Activated CD4-positive, alpha-beta T cell treated with anti-CD3 and anti-CD28 coated beads, Interleukin-10, Interleukin-2, amounts not matched to agents 100 ng/mL and 50 ng/mL, durations not matched to agents 16 hours and 8 hours (primary cell): ENCODE measurements around the gene PTPRJ.
A peak's percentile ranks its signal among the peaks of the same experiment; 100 is the strongest.
"Not testable (repeated sequence)": the region's sequence is repeated elsewhere in the genome, so short reads cannot be mapped to it uniquely, and the experiment has no call there.

Experiments used
- DNase-seq: peaks from one replicate; pipeline ENCODE4 v3.0.0-alpha.2; 2020

Gene PTPRJ

DNA sequence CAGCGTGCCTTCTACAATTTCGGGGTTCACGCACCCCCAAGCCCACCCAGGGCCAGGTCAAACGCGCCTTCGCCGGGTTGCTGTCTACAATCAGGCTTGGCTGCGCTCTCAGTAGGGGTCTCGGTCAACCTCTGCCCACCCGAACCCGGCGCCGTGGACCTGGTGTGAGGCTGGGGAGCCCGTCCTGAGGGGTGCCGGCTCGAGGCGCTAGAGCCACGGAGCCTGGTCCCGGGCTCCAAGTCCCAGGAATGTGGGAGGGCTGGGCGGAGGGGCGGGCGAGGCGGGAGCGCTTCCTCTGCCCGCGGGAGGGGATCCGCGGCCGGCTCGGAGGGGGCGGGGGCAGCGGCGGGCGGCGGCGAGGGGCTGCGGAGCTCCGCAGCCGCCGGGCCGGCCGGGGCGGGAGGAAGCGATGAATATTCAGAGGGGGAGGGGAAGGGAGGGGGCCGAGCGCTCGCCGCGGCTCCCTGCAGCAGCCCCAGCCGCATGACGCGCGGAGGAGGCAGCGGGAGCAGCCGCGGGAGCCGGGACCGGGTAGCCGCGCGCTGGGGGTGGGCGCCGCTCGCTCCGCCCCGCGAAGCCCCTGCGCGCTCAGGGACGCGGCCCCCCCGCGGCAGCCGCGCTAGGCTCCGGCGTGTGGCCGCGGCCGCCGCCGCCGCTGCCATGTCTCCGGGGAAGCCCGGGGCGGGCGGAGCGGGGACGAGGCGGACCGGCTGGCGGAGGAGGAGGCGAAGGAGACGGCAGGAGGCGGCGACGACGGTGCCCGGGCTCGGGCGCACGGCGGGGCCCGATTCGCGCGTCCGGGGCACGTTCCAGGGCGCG is at the start of gene PTPRJ:
Gene PTPRJ, plus strand, starts transcription at position 472 of the 819 bp plus-strand sequence. CDS start 354 bp downstream, outside the sequence.
- DNase-seq: peak; percentile 66

DNA sequence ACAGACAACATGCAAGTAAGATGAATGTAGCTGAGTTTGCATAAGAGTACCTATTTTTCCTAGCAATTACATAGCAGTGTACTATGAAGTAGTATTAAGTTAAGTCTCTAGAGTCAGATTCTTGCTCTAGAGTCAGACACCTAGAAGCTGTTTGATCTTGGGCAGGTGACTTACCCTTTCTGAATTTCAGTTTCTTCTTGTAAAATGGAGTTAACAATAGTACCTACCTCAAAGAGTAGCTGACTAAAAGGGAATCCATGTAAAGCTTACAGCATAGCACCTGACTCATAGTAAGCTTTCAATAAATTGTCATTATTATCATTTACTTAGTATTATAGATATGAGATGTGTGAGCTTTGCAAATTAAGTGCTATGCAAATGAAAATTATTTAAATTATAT is 47.8 kb upstream of the PTPRJ start:
- peak; percentile 54 for DNase-seq

DNA sequence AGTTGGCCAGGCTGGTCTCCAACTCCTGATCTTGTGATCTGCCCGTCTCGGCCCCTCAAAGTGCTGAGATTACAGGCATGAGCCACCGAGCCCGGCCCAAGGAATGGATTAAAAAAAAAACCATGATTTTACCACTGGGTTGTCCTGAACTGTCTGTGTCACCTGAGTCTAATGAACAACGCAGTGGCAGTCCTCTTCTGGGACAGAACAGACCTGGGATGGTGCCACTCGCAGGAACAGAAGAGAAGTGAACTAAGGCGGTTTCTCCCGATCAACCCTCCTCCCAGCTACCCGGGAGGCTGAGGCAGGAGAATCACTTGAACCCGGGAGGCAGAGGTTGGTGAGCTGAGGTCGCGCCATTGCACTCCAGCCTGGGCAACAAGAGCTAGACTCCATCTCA is 46.6 kb upstream of the PTPRJ start:
- not testable (repeated sequence) for DNase-seq

DNA sequence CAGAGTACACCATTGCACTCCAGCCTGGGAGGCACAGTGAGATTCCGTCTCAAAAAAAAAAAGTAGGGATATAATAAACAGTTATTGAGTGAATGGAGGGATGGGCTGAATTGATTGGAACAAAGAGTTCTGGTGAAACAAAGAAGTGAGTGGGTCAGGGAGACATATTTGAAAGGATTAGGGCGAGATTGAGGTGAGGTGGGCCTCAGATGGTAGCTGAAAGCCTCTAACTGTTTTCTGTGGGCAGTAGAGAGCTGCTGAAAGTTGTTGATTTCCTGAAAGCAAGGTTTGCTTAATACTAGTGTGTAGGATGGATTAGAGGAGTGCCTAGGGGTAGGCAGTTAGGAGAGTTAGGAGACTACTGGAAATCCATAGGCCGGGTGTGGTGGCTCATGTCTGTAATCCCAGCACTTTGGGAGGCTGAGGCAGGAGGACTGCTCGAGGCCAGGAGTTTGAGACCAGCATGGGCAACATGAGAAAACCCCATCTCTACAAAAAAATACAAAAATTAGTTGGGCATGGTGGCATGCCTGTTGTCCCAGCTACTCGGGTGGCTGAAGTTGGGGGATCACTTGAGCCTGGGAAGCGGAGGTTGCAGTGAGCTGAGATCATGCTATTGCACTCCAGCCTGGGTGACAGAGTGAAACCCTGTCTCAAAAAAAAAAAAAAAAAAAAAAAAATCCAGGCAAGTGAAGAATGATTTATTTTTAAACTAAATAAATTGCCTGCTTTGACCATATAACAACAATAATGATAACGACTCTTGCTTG is 41.4 kb upstream of the PTPRJ start:
- no peak for DNase-seq

DNA sequence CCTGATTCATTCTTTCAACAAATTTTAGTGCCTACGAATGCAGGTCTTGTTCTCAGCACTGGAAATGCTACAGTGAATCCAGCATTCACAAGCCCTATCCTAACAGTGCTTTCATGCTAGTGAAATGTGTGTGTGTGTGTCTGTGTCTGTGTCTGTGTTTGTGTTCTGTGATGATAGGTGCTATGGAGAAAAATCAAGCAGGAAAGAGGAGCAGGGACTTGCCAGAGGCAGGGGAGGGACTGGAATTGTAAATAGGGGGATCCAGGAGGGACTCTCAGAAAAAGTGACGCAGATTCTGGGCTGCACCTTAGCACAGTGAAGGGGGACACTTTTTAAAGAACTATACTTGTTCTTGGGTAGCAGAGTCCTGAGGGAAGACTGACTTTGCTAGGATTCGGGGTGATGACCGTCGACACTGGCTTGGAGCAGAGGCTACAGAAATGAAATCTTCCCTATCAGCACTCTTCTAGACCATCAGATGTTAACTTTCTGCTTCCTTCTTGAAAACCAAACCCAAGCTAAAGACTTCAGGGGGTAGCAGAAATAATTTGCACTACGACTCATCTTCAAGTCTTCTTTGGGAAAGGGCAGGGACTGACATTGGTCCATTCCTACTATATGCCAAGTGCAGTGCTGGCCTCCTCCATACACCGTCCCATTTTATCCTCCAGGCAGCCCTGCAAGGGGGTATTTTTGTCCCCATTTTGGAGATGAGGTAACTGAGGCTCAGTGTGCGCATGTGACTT is 39.3 kb upstream of the PTPRJ start:
- no peak for DNase-seq

DNA sequence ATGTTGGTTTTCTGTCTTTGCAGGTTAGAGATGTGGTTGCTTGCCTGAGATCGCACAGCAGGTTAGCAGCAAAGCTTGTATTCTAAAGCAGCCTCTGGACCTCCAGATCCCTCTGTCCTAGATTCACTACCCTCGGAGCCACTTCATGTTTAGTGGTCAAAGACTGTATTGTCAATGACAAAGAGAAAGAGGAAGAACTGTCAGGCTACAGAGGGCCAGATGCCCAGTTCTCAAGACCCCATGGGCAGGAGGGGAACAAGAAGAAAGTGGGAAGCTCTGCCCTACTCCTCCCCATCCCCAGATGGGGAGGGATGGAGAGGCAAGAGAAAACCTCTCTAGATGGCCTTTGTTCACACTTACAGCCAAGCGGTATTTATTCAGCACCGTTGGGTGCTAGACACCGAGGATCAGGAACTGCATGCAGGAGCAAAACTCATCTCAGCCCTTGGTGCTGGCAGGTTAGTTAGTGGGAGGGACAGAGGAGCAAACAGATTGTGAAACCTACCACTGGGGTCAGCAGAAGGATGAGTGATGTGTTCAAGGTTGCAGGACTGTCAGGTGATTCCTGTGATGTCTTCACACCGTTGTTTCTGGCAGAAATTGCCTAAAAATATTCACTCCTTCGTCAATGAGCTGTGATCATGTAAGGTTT is 38.3 kb upstream of the PTPRJ start:
- no peak for DNase-seq

DNA sequence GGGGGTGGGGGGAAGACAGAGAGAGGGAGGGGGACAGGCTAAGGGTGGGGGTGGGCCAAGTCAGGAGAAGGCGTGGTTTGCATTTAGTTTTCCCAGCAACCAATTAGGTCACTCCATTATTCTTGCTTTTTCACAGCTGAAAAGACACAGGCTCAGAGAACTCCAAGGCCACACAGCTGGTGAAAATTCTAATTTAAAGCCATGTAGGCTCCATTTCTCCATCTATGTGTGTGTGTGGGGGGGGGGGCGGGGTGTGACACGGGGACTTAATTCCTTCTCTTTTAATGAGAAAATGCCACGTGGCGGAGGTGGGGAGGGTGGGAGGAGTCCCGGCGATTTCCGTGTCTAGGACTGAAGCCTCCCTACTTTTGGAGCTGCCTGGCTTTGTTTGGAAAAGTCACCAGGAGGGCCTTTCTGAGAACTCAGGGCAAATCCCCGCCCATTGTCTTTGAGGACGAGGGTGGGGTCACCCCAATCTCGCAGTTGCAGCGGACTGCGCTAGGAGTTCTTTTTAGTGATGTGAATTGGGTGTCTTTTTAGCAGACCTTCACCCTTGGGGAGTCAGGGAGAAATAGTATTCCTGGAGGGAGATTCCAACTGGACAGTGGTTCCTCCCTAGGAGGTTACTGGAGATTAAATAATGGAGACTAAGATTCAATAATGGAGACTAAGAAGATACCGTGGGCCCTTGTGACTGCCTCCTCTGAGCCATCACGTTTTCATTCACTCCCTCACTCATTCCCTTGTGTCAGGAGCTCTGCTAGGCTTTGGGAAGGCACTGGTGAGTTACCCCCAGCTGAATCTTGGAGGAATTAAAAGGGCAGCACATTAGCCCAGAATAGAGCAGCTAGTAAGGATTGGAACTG is 36.4 kb upstream of the PTPRJ start:
- DNase-seq: no peak

DNA sequence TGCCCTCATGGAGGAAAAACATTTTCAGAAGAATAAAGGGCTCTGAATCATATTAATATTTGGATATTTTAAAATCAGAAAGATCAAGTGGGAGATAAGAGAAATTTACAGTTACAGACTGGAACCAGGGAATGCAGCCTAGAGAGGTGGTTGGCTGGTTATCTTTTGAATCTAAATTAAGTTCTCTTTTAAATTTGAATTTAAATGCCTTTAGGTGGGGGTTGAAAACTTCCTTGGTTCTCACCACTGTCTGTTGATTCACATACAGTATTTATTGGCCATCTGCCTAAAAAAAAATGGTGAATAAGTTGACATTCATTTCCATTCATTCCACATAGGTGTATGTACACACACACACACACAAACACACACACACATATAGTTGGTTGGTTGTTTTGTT is 35.7 kb upstream of the PTPRJ start:
- no peak for DNase-seq

DNA sequence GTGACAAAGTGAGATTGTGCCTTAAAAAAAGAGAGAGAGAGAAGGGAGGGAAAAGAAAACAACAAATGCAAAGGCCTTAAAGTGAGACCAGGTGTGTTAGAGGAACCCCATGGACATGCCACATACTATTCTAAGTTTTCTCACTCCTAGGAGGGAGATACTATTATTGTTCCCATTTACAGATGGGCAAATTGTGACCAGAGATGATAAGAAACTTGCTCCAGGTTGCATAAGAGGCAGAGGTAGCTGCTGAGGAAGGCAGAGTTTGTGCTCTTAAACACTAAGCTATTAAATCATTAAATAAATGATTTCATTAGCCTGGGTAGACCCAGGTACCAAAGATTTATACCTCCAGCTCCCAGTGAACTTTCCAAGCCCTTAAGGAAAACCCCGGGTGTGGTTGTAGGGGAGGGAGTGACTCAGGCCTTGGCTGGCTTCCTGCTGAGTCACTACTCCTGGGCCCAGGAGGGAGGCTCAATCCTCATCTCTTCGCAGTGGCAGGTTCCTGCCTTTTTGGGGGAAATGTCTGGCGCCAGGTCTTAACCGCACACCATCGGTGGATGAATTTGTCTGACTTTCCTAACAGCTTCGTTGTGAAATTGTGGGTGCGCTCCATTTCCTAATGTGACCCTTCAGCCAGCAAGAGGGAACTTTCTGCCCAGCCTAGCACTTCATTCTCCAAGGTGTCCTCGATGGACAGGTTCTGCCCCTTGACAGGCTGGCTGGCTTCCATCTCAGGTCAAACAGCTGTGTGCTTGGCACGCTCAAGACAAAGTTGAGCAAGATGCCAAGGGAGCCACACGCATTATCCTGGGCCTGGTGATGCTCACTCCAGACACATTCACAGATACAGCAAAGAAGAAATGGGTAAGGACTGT is 33.4 kb upstream of the PTPRJ start:
- peak; percentile 58 for DNase-seq

DNA sequence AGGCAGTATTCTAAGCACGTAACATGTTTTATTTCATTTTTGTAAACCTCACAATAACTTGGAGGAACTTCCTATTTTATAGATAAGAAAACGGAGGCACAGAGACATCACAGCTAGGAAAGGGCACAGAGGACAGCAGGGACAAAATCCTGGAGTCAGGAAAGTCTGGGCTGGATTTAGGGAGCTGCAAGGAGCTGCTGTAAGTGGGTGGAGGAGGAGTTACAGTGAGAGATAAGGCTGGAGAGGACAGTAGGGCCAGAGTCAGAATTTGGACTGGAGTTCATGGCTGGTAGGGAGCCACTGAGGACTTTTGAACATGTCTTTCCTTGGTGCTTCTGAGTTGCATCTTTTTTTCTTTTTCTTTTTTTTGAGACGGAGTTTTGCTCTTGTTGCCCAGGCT is 32.2 kb upstream of the PTPRJ start:
- DNase-seq: no peak

DNA sequence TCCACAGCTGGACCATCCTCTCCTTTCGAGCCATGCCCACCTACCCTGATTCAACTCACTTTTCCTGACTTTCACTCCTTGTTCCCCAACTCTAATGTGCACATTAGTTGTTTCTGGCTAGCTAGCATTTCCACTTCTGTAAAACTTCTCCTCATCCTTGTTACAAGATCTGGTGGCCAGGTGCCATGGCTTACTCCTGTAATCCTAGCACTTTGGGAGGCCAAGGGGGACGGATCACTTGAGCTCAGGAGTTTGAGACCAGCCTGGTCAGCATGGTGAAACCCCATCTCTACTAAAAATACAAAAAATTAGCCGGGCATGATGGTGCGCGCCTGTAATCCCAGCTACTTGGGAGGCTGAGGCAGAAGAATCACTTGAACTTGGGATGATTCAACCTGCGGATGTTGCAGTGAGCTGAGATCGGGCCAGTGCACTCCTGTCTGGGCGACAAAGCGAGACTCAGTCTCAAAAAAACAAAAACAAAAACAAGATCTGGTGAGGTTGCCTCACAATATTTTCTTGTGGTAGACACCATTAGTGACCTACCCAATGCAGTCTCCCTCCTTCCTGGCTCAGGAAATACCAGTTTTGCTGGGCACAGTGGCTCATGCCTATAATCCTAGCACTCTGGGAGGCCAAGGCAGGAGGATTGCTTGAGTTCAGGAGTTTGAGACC is 31.2 kb upstream of the PTPRJ start:
- not testable (repeated sequence) for DNase-seq

DNA sequence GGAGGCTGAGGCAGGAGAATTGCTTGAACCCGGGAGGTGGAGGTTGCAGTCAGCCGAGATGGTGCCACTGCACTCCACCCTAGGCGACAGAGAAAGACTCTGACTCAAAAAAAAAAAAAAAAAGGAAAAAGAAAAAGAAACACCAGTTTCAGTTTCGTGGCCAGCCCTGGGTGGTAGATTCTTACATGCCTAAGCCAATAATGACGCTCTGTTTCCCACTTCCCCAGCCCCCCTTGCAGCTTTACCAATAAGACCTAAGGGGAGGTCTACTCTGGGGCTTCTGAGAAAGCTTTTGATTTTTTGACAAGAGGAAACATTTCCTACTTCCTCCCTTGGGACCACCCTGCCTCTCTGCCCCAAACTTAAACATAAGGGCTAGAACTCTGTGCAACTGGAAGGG is 30.0 kb upstream of the PTPRJ start:
- peak; percentile 66 for DNase-seq

DNA sequence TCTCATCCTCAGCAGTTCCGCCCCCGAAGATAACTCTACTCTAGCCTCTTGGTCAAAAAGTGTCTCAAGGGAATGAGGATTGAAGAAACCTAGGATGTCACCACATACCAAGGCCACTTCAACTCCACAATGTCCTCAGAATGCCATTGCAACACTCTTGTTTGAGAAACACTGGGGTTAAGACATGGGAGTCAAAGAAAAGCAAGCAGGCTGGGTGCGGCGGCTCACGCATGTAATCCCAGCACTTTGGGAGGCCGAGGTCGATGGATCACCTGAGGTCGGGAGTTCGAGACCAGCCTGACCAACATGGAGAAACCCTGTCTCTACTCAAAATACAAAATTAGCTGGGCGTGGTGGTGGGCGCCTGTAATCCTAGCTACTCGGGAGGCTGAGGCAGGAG is 28.9 kb upstream of the PTPRJ start:
- DNase-seq: not testable (repeated sequence)

DNA sequence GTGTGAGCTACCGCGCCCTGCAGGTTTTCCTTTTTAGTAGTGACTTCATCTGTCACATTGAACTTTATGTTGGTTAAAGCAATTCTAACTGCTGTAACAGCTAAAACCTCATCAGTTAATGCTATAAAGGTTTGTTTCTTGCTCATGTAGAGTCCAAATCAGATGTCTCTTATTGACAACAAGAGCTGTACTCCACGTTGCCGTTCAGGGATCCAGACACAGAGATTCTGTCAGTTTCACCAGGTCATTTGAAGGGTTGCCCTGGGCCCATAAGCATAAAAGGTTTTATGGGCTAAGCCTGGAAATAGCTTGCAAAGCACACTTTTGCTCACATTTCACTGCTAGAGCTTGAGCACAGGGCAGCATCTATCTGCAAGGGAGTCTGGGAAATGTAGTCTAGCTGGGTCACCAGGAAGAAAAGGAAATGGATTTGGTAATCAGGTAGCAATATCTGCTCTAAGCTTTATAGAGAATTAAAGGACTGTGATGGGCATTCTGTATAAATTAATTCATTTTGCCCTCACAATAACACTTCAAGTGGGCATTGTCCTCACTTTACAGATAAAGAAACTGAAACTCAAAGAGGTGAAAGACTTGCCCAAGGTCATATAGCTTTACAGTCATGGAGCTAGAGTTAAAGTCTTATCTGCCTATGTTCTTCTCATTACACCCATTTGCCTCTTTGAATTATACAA is 25.2 kb upstream of the PTPRJ start:
- peak; percentile 26 for DNase-seq

DNA sequence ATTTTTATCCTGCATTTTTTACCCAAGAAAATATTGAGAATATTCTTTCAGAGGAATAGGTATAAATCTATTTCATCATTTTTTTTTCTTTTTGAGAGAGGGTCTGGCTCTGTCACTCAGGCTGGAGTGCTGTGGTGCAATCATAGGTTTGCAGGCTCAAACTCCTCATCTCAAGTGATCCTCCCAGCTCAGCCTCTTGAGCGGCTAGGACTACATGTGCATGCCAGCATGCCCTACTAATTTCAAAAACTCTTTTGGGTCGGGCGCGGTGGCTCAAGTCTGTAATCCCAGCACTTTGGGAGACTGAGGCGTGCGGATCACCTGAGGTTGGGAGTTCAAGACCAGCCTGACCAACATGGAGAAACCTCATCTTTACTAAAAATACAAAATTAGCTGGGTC is 20.3 kb upstream of the PTPRJ start:
- DNase-seq: no peak

DNA sequence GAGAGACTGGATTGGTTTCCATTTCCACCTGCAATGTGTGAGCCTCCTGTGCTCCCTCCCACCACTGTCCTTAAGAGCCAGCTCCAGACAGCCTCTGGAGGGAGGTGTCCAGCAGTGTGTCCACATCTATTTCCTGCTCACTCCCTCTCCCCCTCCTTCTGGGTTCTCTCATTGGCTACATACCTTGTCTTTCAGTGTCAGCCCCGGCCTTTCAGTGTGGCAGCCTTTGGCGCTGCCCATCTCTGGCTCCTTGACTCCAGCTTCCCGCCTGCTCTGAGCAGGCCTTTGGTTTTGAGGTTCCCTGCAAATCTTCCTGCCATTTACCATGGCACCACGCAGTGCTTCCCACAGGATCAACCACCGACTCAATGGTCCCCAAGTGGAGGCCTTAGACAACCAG is 19.0 kb upstream of the PTPRJ start:
- no peak for DNase-seq

DNA sequence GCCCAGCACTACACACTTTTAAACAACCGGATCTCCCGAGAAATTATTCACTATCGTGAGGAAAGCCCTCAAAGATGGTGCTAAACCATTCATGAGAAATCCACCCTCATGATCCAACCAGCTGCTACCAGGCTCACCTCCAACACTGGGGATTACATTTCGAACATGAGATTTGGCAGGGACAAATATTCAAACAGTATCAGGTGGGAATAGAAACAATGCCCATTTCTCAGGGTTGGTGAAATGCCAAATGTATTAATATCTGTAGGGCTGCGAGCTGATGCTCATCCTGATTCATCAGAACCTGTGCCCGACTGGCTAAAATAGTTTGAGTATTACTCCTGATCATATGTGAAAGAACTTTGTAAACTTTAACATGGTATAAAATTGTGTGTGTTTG is 15.8 kb upstream of the PTPRJ start:
- no peak for DNase-seq

DNA sequence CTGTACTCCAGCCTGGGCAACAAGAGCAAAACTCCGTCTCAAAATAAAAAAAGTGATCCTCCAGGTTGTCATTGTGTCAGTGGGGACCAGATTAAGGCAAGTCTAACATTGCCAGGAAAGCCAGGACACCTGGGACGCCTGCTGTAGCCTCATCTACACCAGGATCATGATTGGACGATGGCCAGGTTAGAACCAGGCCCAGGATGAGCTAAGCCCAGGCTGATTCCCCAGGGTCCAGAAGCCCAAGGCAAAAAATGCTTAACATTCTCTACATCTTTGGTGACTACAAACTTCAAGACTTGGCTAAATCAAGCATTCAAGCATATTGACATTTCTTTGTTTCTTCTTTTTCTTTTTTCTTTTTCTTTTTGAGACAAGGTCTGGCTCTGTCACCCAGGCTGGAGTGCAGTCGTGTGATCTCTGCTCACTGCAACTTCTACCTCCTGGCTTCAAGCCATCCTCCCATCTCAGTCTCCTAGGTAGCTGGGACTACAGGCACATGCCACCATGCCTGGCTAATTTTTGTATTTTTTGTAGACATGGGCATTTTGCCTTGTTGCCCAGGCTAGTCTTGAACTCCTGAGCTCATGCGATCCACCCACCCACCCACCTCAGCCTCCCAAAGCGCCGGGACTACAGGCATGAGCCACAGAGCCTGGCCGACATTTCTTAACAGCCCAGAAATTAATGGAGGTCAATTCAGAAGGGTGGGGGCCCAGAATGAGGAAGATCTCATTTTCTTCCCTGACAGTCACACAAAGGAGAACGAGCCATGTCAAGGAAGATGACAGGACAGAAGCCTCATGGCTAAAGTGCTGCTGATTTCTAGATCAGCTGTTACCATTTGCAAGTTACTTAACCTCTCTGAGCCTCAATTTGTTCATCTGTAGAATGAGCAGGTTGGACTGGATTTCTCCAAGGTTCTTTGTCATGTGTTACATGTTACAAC is 12.5 kb upstream of the PTPRJ start:
- DNase-seq: no peak

DNA sequence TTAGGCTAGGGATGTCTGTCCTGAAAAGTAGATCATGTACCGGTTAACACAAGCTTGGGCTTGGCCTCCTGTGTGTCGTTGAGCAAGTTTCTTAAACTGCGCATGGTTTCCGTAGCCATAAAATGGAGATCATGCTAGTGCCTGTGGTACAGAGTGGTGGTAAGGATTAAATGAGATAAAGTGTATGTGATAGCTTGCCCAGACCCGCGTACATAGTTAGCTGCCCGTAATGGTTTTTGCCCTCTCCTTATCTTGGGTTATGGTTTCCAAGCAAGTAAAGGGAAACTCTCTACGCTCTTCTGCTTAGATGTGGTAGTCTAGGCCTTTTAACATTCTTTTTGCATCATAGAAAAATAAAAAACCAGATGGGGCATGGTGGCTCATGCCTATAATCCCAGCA is 11.0 kb upstream of the PTPRJ start:
- DNase-seq: no peak
